Measurements from ENCODE around the gene SPRY2. TPM values are rescaled to one million over a fixed set of nuclear protein-coding genes. Genes with fewer than 3 reads are reported as not detected.

SPRY2 gene
- total RNA-seq, result 34.6 TPM
- long read RNA-seq, transcript SPRY2-202 (2 exons, 2,111 nt), result major isoform, 75 of 82 reads
- long read RNA-seq, partial matches to known transcripts, result 0 of 82 reads
- long read RNA-seq, other reads (novel, unspliced or antisense), result 6 of 82 reads

GRCh38 chr13:80341101-80341755 lies at the start of gene SPRY2:
SPRY2 (minus strand) TSS chr13:80341126; CDS start chr13:80337705, 3,421 bp downstream.
- Histone ChIP-seq H3K9me3 (replicated peaks) (no peaks in the 10 kb centered on the region), H3K4me1 (peaks cover 80% of the 10 kb centered on the region), H3K27me3 (ENCODE audit: low read depth) (no peaks in the 10 kb centered on the region), H3K36me3 (peaks cover 14% of the 10 kb centered on the region), H3K27ac (replicated peaks) (peak within 1 kb of the TSS; percentile 96), H3K4me3 (peak within 1 kb of the TSS; percentile 97)
- TF ChIP-seq CTCF (IDR thresholded peaks at IDR 0.05; ENCODE audit: borderline replicate concordance), result peak; percentile 46
- DNase-seq, result peak; percentile 94
- intact Hi-C loops (cut with micrococcal nuclease), result no loop called here

- no peak for DNase-seq
- intact Hi-C loops (cut with micrococcal nuclease), result no loop called here
- H3K27ac ChIP-seq (replicated peaks), result no peak overlapping the region
- no peaks in the 10 kb centered on the region for H3K27me3 ChIP-seq (ENCODE audit: low read depth)
- peaks cover 8% of the 10 kb centered on the region for H3K36me3 ChIP-seq
- H3K4me3 ChIP-seq, result no peak overlapping the region
- TF ChIP-seq CTCF (IDR thresholded peaks at IDR 0.05; ENCODE audit: borderline replicate concordance), result no peak
- peaks cover 54% of the 10 kb centered on the region for H3K9me3 ChIP-seq (replicated peaks)
- H3K4me1 ChIP-seq, result no peaks in the 10 kb centered on the region
Measured at GRCh38 chr13:80390338-80390737, 49.4 kb upstream of the SPRY2 start.

- intact Hi-C loops (cut with micrococcal nuclease), result no loop called here
- H3K36me3 ChIP-seq, result peaks cover 8% of the 10 kb centered on the region
- no peak for DNase-seq
- TF ChIP-seq CTCF (IDR thresholded peaks at IDR 0.05; ENCODE audit: borderline replicate concordance), result no peak
- peak overlapping the region; percentile 35 for H3K27ac ChIP-seq (replicated peaks)
- no peaks in the 10 kb centered on the region for H3K27me3 ChIP-seq (ENCODE audit: low read depth)
- peaks cover 45% of the 10 kb centered on the region for H3K9me3 ChIP-seq (replicated peaks)
- no peak overlapping the region for H3K4me3 ChIP-seq
- H3K4me1 ChIP-seq, result no peaks in the 10 kb centered on the region
Measured at GRCh38 chr13:80389073-80390038, 48.4 kb upstream of the SPRY2 start.

- intact Hi-C loops (cut with micrococcal nuclease), result no loop called here
- peak overlapping the region; percentile 35 for H3K27ac ChIP-seq (replicated peaks)
Measured at GRCh38 chr13:80388506-80388905, 47.6 kb upstream of the SPRY2 start.

More at GRCh38 chr13:80388506-80388905, 47.6 kb upstream of the SPRY2 start:
- no peak for DNase-seq
- no peaks in the 10 kb centered on the region for H3K36me3 ChIP-seq
- H3K4me1 ChIP-seq, result no peaks in the 10 kb centered on the region
- TF ChIP-seq CTCF (IDR thresholded peaks at IDR 0.05; ENCODE audit: borderline replicate concordance), result no peak
- no peaks in the 10 kb centered on the region for H3K27me3 ChIP-seq (ENCODE audit: low read depth)
- H3K4me3 ChIP-seq, result no peak overlapping the region
- H3K9me3 ChIP-seq (replicated peaks), result peaks cover 36% of the 10 kb centered on the region

Data from left ventricle myocardium inferior (tissue), 1 donor.